H1 (cell line): ENCODE results near the gene CCDC127. TPM values are rescaled to one million over a fixed set of nuclear protein-coding genes. Genes with fewer than 3 reads are reported as not detected.

Source experiments
- CTCF ChIA-PET: fragments of 300-600 bp; sonication (Branson Sonifier 250); formaldehyde crosslinking; loops from one replicate; lab custom pipeline; 2021; ENCODE audit not compliant: partially characterized antibody; lab: Charles Lee
- POLR2A ChIA-PET: fragments of 300-600 bp; sonication (Branson Sonifier 250); formaldehyde crosslinking; loops from one replicate; lab custom pipeline; 2021; ENCODE audit warnings: inconsistent platforms; ENCODE audit not compliant: partially characterized antibody; lab: Charles Lee
- DNase-seq, 2 experiments: peaks; one replicate each; pipeline versions ENCODE4 v3.0.0 to v3.0.0-alpha.2; 2010 to 2022; ENCODE audit warnings: low spot score in 2 of 2, low read depth in 1 of 2, mixed read lengths in 1 of 2
- FAIRE-seq: peaks from 2 replicates; lab custom pipeline; 2011; peaks lifted over from hg19 to GRCh38; lab: Jason Lieb, UNC
- H2AFZ ChIP-seq: 2 replicates; pipeline ENCODE4 v1.8.1; 2012; ENCODE audit warnings: low read length, inconsistent platforms
- H2AK5ac ChIP-seq: 2 replicates; pipeline ENCODE4 v1.6.1; 2013; ENCODE audit warnings: low read depth, low read length
- H2BK120ac ChIP-seq: replicated peaks from 2 replicates; pipeline ENCODE3; 2013; ENCODE audit warnings: low read depth, low read length, inconsistent platforms
- H2BK12ac ChIP-seq: 2 replicates; pipeline ENCODE4 v1.6.1; 2013; ENCODE audit warnings: low read depth, low read length
- H2BK15ac ChIP-seq: 2 replicates; pipeline ENCODE4 v1.6.1; 2013; ENCODE audit warnings: low read length
- H2BK20ac ChIP-seq: 2 replicates; pipeline ENCODE4 v1.6.1; 2013; ENCODE audit warnings: low read length
- H2BK5ac ChIP-seq: 2 replicates; pipeline ENCODE4 v1.6.1; 2013; ENCODE audit warnings: low read depth, low read length
- H3K14ac ChIP-seq: 2 replicates; pipeline ENCODE4 v1.6.1; 2013; ENCODE audit warnings: inconsistent platforms; ENCODE audit not compliant: insufficient read length
- H3K18ac ChIP-seq: 2 replicates; pipeline ENCODE4 v1.6.1; 2013; ENCODE audit warnings: low read length; ENCODE audit errors: extremely low read depth
- H3K23ac ChIP-seq: 2 replicates; pipeline ENCODE4 v1.6.1; 2013; ENCODE audit warnings: inconsistent platforms; ENCODE audit not compliant: insufficient read length
- H3K23me2 ChIP-seq: 2 replicates; pipeline ENCODE4 v1.6.1; 2013; ENCODE audit warnings: low read depth, low read length
- H3K27ac ChIP-seq: 2 replicates; pipeline ENCODE4 v1.6.1; 2011; ENCODE audit warnings: low read depth, low read length, inconsistent platforms
- H3K27me3 ChIP-seq, 4 experiments: replicated peaks in 1 of 4; 1 replicate in 1 of 4; 2 replicates in 3 of 4; pipeline versions ENCODE4 v1.6.1 to v1.8.1; 2011 to 2013; ENCODE audit warnings: low read length in 3 of 4, mild to moderate bottlenecking in 3 of 4, inconsistent platforms in 2 of 4, mixed read lengths in 2 of 4, moderate library complexity in 1 of 4; ENCODE audit not compliant: control insufficient read depth in 3 of 4, insufficient read depth in 3 of 4; ENCODE audit errors: extremely low read depth in 1 of 4
- H3K36me3 ChIP-seq, 4 experiments: 2 replicates each; pipeline versions ENCODE4 v1.6.1 to v1.8.1; 2011 to 2013; ENCODE audit warnings: mild to moderate bottlenecking in 4 of 4, low read length in 3 of 4, moderate library complexity in 2 of 4, control low read depth in 1 of 4, inconsistent platforms in 1 of 4; ENCODE audit not compliant: insufficient read depth in 4 of 4, control insufficient read depth in 2 of 4
- H3K4ac ChIP-seq: replicated peaks from 2 replicates; pipeline ENCODE3; 2013; ENCODE audit warnings: low read length, low read depth, mixed read lengths, inconsistent platforms; ENCODE audit not compliant: insufficient read length
- H3K4me1 ChIP-seq, 4 experiments: replicated peaks in 1 of 4; 1 replicate in 1 of 4; 2 replicates in 3 of 4; pipeline versions ENCODE4 v1.6.1 to v1.8.1; 2011 to 2013; ENCODE audit warnings: low read length in 3 of 4, inconsistent platforms in 2 of 4, mixed read lengths in 1 of 4; ENCODE audit not compliant: insufficient read depth in 4 of 4, control insufficient read depth in 3 of 4
- H3K4me2 ChIP-seq, 2 experiments: 2 replicates each; pipeline versions ENCODE4 v1.6.1 to v1.8.1; 2011 to 2013; ENCODE audit warnings: low read depth in 2 of 2, low read length in 2 of 2, control low read depth in 1 of 2, inconsistent platforms in 1 of 2, mild to moderate bottlenecking in 1 of 2; ENCODE audit not compliant: insufficient read depth in 1 of 2
- H3K4me3 ChIP-seq, 4 experiments: fragments of 200-600, 300-600 bp in 1 of 4; sonication (generic), shearing (Covaris generic), sonication (Bioruptor Twin) in 1 of 4; 2 replicates each; pipeline versions ENCODE4 v1.5.1 to v1.8.1; 2011 to 2016; ENCODE audit warnings: low read length in 4 of 4, low read depth in 3 of 4, control low read depth in 2 of 4, inconsistent platforms in 2 of 4, mild to moderate bottlenecking in 2 of 4, mixed read lengths in 1 of 4, moderate library complexity in 1 of 4; ENCODE audit not compliant: insufficient read depth in 2 of 4; ENCODE audit errors: extremely low read depth in 1 of 4
- H3K56ac ChIP-seq: replicated peaks from 2 replicates; pipeline ENCODE3; 2013; ENCODE audit warnings: low read depth, mild to moderate bottlenecking, mixed read lengths, low read length, inconsistent platforms; ENCODE audit not compliant: insufficient read length
- H3K79me1 ChIP-seq: 2 replicates; pipeline ENCODE4 v1.6.1; 2013; ENCODE audit warnings: low read depth, low read length, control low read depth
- H3K79me2 ChIP-seq, 2 experiments: 2 replicates each; pipeline versions ENCODE4 v1.6.1 to v1.8.1; 2012 to 2013; ENCODE audit warnings: low read length in 2 of 2, mild to moderate bottlenecking in 2 of 2, inconsistent platforms in 1 of 2; ENCODE audit not compliant: insufficient read depth in 2 of 2, control insufficient read depth in 1 of 2
- H3K9ac ChIP-seq, 4 experiments: replicated peaks in 1 of 4; 1 replicate in 1 of 4; 2 replicates in 3 of 4; pipeline versions ENCODE4 v1.6.1 to v1.8.1; 2011 to 2013; ENCODE audit warnings: low read depth in 3 of 4, low read length in 3 of 4, control low read depth in 2 of 4, mild to moderate bottlenecking in 2 of 4, moderate library complexity in 2 of 4, inconsistent platforms in 1 of 4; ENCODE audit errors: extremely low read depth in 1 of 4
- H3K9me3 ChIP-seq, 2 experiments: 2 replicates each; pipeline versions ENCODE4 v1.6.1 to v1.8.1; 2012 to 2013; ENCODE audit warnings: mild to moderate bottlenecking in 2 of 2, moderate library complexity in 2 of 2, control low read depth in 1 of 2, inconsistent platforms in 1 of 2, low read depth in 1 of 2, low read length in 1 of 2, mixed read lengths in 1 of 2; ENCODE audit not compliant: insufficient read depth in 2 of 2
- H4K20me1 ChIP-seq, 2 experiments: replicated peaks in 1 of 2; 2 replicates each; pipeline versions ENCODE3 to v1.8.1; 2011 to 2013; ENCODE audit warnings: inconsistent platforms in 2 of 2, low read length in 2 of 2, mild to moderate bottlenecking in 1 of 2; ENCODE audit not compliant: insufficient read depth in 2 of 2, control insufficient read depth in 1 of 2
- H4K5ac ChIP-seq: 2 replicates; pipeline ENCODE4 v1.6.1; 2013; ENCODE audit warnings: low read length, low read depth, mixed read lengths, inconsistent platforms; ENCODE audit not compliant: insufficient read length
- H4K8ac ChIP-seq: 2 replicates; pipeline ENCODE4 v1.8.0; 2013; ENCODE audit warnings: mild to moderate bottlenecking, moderate library complexity, low read length, inconsistent platforms; ENCODE audit not compliant: insufficient read depth; ENCODE audit errors: extremely low read depth
- H4K91ac ChIP-seq: replicated peaks from 2 replicates; pipeline ENCODE3; 2013; ENCODE audit warnings: low read length, mixed read lengths, inconsistent platforms; ENCODE audit not compliant: insufficient read length
- BRCA1 ChIP-seq: IDR thresholded peaks from 2 replicates; pipeline ENCODE4 v1.6.1; 2012; ENCODE audit warnings: low read depth, low read length, improper control_type of control experiment
- CEBPB ChIP-seq: IDR thresholded peaks from 2 replicates; pipeline ENCODE4 v1.6.1; 2012; ENCODE audit warnings: low read depth, low read length
- CREB1 ChIP-seq: IDR thresholded peaks from 2 replicates; pipeline ENCODE4 v1.6.1; 2012; ENCODE audit warnings: inconsistent platforms
- EZH2 ChIP-seq: fragments of 200-600 bp; sonication (generic); IDR thresholded peaks from 2 replicates; pipeline ENCODE4 v1.7.1; 2012; ENCODE audit warnings: low read depth, mild to moderate bottlenecking, moderate library complexity, low read length, inconsistent platforms; ENCODE audit not compliant: severe bottlenecking
- GABPA ChIP-seq: IDR thresholded peaks from 2 replicates; pipeline ENCODE4 v1.6.1; 2011; ENCODE audit warnings: mild to moderate bottlenecking, low read length, moderate library complexity, borderline replicate concordance; ENCODE audit not compliant: insufficient read depth
- HDAC6 ChIP-seq: IDR thresholded peaks from one replicate; pipeline ENCODE4 v1.7.1; 2012; ENCODE audit warnings: low read depth, mild to moderate bottlenecking, inconsistent platforms, low read length, moderate library complexity
- JUN ChIP-seq: IDR thresholded peaks from 2 replicates; pipeline ENCODE4 v1.6.1; 2011; ENCODE audit warnings: low read depth, mild to moderate bottlenecking, improper control_type of control experiment, low read length
- JUND ChIP-seq: IDR thresholded peaks from 2 replicates; pipeline ENCODE4 v1.6.1; 2011; ENCODE audit warnings: mild to moderate bottlenecking, improper control_type of control experiment, low read length
- MAX ChIP-seq: IDR thresholded peaks from 2 replicates; pipeline ENCODE4 v1.6.1; 2012; ENCODE audit warnings: inconsistent platforms
- PHF8 ChIP-seq: fragments of 200-600 bp; sonication (generic); conservative IDR thresholded peaks from 2 replicates; pipeline ENCODE4 v1.7.1; 2012; ENCODE audit warnings: low read depth, mild to moderate bottlenecking, inconsistent platforms, low read length, moderate library complexity
- POLR2A ChIP-seq, 2 experiments: IDR thresholded peaks; 1 replicate in 1 of 2; 2 replicates in 1 of 2; pipeline ENCODE4 v1.6.1; 2011; ENCODE audit warnings: low read depth in 2 of 2, low read length in 2 of 2, mild to moderate bottlenecking in 2 of 2; ENCODE audit errors: control extremely low read depth in 1 of 2
- RFX5 ChIP-seq: IDR thresholded peaks from 2 replicates; pipeline ENCODE4 v1.6.1; 2011; ENCODE audit warnings: low read depth, low read length, improper control_type of control experiment, borderline replicate concordance
- SIRT6 ChIP-seq: IDR thresholded peaks from one replicate; pipeline ENCODE4 v1.7.1; 2012; ENCODE audit warnings: low read length, inconsistent platforms
- SIX5 ChIP-seq: IDR thresholded peaks from 2 replicates; pipeline ENCODE4 v1.6.1; 2011; ENCODE audit warnings: mild to moderate bottlenecking, low read depth, low read length
- SRF ChIP-seq: IDR thresholded peaks from 2 replicates; pipeline ENCODE4 v1.6.1; 2011; ENCODE audit warnings: mild to moderate bottlenecking, low read depth, low read length, moderate library complexity
- TBP ChIP-seq: IDR thresholded peaks from 2 replicates; pipeline ENCODE4 v1.6.1; 2011; ENCODE audit warnings: low read depth, low read length, improper control_type of control experiment
- YY1 ChIP-seq: IDR thresholded peaks from 2 replicates; pipeline ENCODE4 v1.6.1; 2011; ENCODE audit warnings: low read depth, mild to moderate bottlenecking, low read length
- WGBS, 2 experiments: shearing (Covaris generic) in 1 of 2; methylation state at CpG; one replicate each; pipeline versions ENCODE4 v1.1.6 to v1.1.7; 2013 to 2015; ENCODE audit warnings: low lambda C conversion rate in 2 of 2, mixed read lengths in 2 of 2, inconsistent platforms in 1 of 2, low coverage in 1 of 2, missing lambda C conversion rate in 1 of 2; ENCODE audit not compliant: insufficient replicate concordance in 2 of 2, insufficient coverage in 1 of 2, insufficient read length in 1 of 2; ENCODE audit errors: extremely low coverage in 1 of 2, missing lambda C conversion rate in 1 of 2; 5-methylcytosine and 5-hydroxymethylcytosine counted together
- polyA plus RNA-seq, 7 experiments: library from polyadenylated mRNA; depleted of rRNA in 3 of 7; stranded (reverse) in 5 of 7; unstranded in 2 of 7; fragments of >200 nt in 5 of 7; fragments of 200-250 nt in 2 of 7; gene quantifications; 1 replicate in 5 of 7; 2 replicates in 1 of 7; 4 replicates in 1 of 7; pipeline versions ENCODE4 v1.2.1 to v1.2.3, GENCODE V29; 2011 to 2013; ENCODE audit warnings: missing spikeins in 2 of 7, mixed read lengths in 2 of 7
- total RNA-seq: library from RNA; stranded (reverse); fragmentation: NEBNext Ultra II Directional; extraction: Animal tissue kit (Norgen Biotek cat#: 25700); gene quantifications from 2 replicates; pipeline ENCODE4 v1.2.1, GENCODE V29; 2021

Gene CCDC127
- total and polyA plus RNA-seq, 2 of the 8 experiments (the other 6 are each of a cell fraction or from before 2014, with no cell fraction given) = 2.9 to 8.0 TPM

GRCh38 chr5:257148-257547, 39.2 kb upstream of the CCDC127 start:
- no peak overlapping the region for H2AFZ ChIP-seq
- H3K27ac ChIP-seq = no peak overlapping the region
- no peaks in the 10 kb centered on the region for H3K79me1 ChIP-seq
- H2AK5ac ChIP-seq = no peak overlapping the region
- TF ChIP-seq PHF8 (no peak), CEBPB (no peak), POLR2A (IDR thresholded peaks at IDR 0.05; ENCODE audit: control extremely low read depth in 1 of 2, low read depth in 2 of 2, low read length in 2 of 2) (no peak), YY1 (no peak), CREB1 (no peak), EZH2 (no peak), HDAC6 (no peak), MAX (no peak), SIX5 (no peak), BRCA1 (no peak), SIRT6 (no peak), GABPA (no peak), JUND (no peak), RFX5 (no peak), SRF (no peak), JUN (no peak), TBP (no peak)
- no peaks in the 10 kb centered on the region for H3K27me3 ChIP-seq
- no peak overlapping the region for H4K91ac ChIP-seq
- no peaks in the 10 kb centered on the region for H3K4me1 ChIP-seq
- ChIA-PET CTCF (interaction anchor here (1.4 to 1.5 kb wide), 2 partner anchors 11 to 18 kb away, joined by 3 to 7 read pairs; no protein-coding TSS in a partner anchor), POLR2A (no interaction called here)
- no peak overlapping the region for H3K4ac ChIP-seq
- H3K9me3 ChIP-seq = peaks cover 0 to 27% of the 10 kb centered on the region in 2 experiments; a peak in 1 of 4 replicates
- H3K18ac ChIP-seq = no peak overlapping the region
- DNase-seq (no peak), FAIRE-seq (no peak)
- H2BK120ac ChIP-seq = no peak overlapping the region
- 97% methylated on average over 13 of the region's 13 CpGs; no CpG with 5 or more reads in 1 of the 2 experiments for WGBS, 2 experiments
- H3K9ac ChIP-seq = no peak overlapping the region
- H2BK5ac ChIP-seq = no peak overlapping the region
- no peak overlapping the region for H4K8ac ChIP-seq
- no peak overlapping the region for H2BK20ac ChIP-seq
- no peak overlapping the region for H4K5ac ChIP-seq
- no peak overlapping the region for H3K14ac ChIP-seq
- H3K23me2 ChIP-seq = no peaks in the 10 kb centered on the region
- no peak overlapping the region for H3K4me3 ChIP-seq
- no peak overlapping the region for H3K4me2 ChIP-seq
- H3K36me3 ChIP-seq = peaks cover 2 to 43% (median 19%) of the 10 kb centered on the region in 4 experiments; a peak in 7 of 8 replicates
- no peak overlapping the region for H2BK12ac ChIP-seq
- no peak overlapping the region for H2BK15ac ChIP-seq
- no peaks in the 10 kb centered on the region for H4K20me1 ChIP-seq
- no peak overlapping the region for H3K56ac ChIP-seq
- H3K23ac ChIP-seq = no peak overlapping the region
- H3K79me2 ChIP-seq = no peaks in the 10 kb centered on the region
